Liver (tissue), 3 donors: Measurements from ENCODE around the gene ATP7B.

Experiments
- ATF3 ChIP-seq: IDR thresholded peaks from 2 replicates; pipeline ENCODE4 v1.6.1; 2016; ENCODE audit warnings: antibody characterized with exemption
- CTCF ChIP-seq: fragments of 150-350 bp; IDR thresholded peaks from 2 replicates; pipeline ENCODE4 v1.5.1; 2017; ENCODE audit warnings: improper control_type of control experiment, low read depth, low read length; ENCODE audit not compliant: missing input control
- EGR1 ChIP-seq, 2 donors: IDR thresholded peaks; 2 replicates each; pipeline ENCODE4 v1.6.1; 2016 to 2018; ENCODE audit warnings: antibody characterized with exemption in 2 of 2, low read depth in 2 of 2
- FOXA1 ChIP-seq: IDR thresholded peaks from 2 replicates; pipeline ENCODE4 v1.6.1; 2016; ENCODE audit warnings: antibody characterized with exemption
- GABPA ChIP-seq, 2 donors: IDR thresholded peaks in 1 of 2; conservative IDR thresholded peaks in 1 of 2; 2 replicates each; pipeline ENCODE4 v1.6.1; 2016; ENCODE audit warnings: antibody characterized with exemption in 2 of 2, mild to moderate bottlenecking in 1 of 2, moderate library complexity in 1 of 2
- JUND ChIP-seq, 2 donors: IDR thresholded peaks; 2 replicates each; pipeline ENCODE4 v1.6.1; 2016; ENCODE audit warnings: antibody characterized with exemption in 2 of 2
- MAX ChIP-seq: IDR thresholded peaks from 2 replicates; pipeline ENCODE4 v1.6.1; 2016; ENCODE audit warnings: antibody characterized with exemption
- NR2F2 ChIP-seq: IDR thresholded peaks from 2 replicates; pipeline ENCODE4 v1.6.1; 2016; ENCODE audit warnings: antibody characterized with exemption
- RAD21 ChIP-seq, 2 donors: IDR thresholded peaks; 2 replicates each; pipeline ENCODE4 v1.6.1; 2016; ENCODE audit warnings: antibody characterized with exemption in 2 of 2, mild to moderate bottlenecking in 2 of 2
- REST ChIP-seq: IDR thresholded peaks from 2 replicates; pipeline ENCODE4 v1.6.1; 2016; ENCODE audit warnings: antibody characterized with exemption, mild to moderate bottlenecking
- SP1 ChIP-seq: IDR thresholded peaks from 2 replicates; pipeline ENCODE4 v1.6.1; 2018; ENCODE audit warnings: antibody characterized with exemption, mild to moderate bottlenecking
- TAF1 ChIP-seq: conservative IDR thresholded peaks from 2 replicates; pipeline ENCODE4 v1.6.1; 2016; ENCODE audit warnings: antibody characterized with exemption, mild to moderate bottlenecking
- YY1 ChIP-seq: IDR thresholded peaks from 2 replicates; pipeline ENCODE4 v1.6.1; 2016; ENCODE audit warnings: antibody characterized with exemption, mild to moderate bottlenecking
- ZBTB33 ChIP-seq: IDR thresholded peaks from 2 replicates; pipeline ENCODE4 v1.6.1; 2016; ENCODE audit warnings: antibody characterized with exemption
- donor health status: healthy.
- donor health status: healthy.

GRCh38 chr13:51950722-51951121 is 60.5 kb downstream of the ATP7B start:
- no peak for TF ChIP-seq CTCF
- TF ChIP-seq MAX = no peak
- TF ChIP-seq ATF3 = no peak
- no peak for TF ChIP-seq TAF1
- TF ChIP-seq REST = no peak
- TF ChIP-seq YY1 = no peak
- TF ChIP-seq EGR1 (IDR thresholded peaks at IDR 0.05; ENCODE audit: low read depth in 2 of 2) = no peak
- TF ChIP-seq JUND (IDR thresholded peaks at IDR 0.05) = no peak
- TF ChIP-seq ZBTB33 = no peak
- TF ChIP-seq FOXA1 = no peak
- TF ChIP-seq GABPA (IDR thresholded peaks at IDR 0.05 in 1 of 2, conservative IDR thresholded peaks at IDR 0.05 in 1 of 2) = no peak
- no peak for TF ChIP-seq SP1
- TF ChIP-seq RAD21 (IDR thresholded peaks at IDR 0.05) = no peak
- no peak for TF ChIP-seq NR2F2
